ENCODE results near the gene BCOR.

The BCOR gene

GRCh38 chrX:40062525-40063155, 35.1 kb downstream of the BCOR start:
- TF ChIP-seq POLR2A (IDR thresholded peaks at IDR 0.05; ENCODE audit: low read depth, low read length): no peak
- TF ChIP-seq POU2F2 (IDR thresholded peaks at IDR 0.05; ENCODE audit: low read depth, low read length): no peak
- TF ChIP-seq SPI1 (IDR thresholded peaks at IDR 0.05; ENCODE audit: low read depth, low read length): no peak
- no peak for TF ChIP-seq TAF1 (IDR thresholded peaks at IDR 0.05; ENCODE audit: low read depth, low read length)

GRCh38 chrX:40061871-40062524, 35.8 kb downstream of the BCOR start:
- FAIRE-seq (no peak), DNase-seq (ENCODE audit: insufficient read length, low spot score) (no peak)
- TF ChIP-seq PAX5 (IDR thresholded peaks at IDR 0.05; ENCODE audit: insufficient read depth, low read length, severe bottlenecking) (no peak), SPI1 (IDR thresholded peaks at IDR 0.05; ENCODE audit: low read depth, low read length) (no peak), POU2F2 (IDR thresholded peaks at IDR 0.05; ENCODE audit: low read depth, low read length) (no peak), TAF1 (IDR thresholded peaks at IDR 0.05; ENCODE audit: low read depth, low read length) (no peak), POLR2AphosphoS5 (IDR thresholded peaks at IDR 0.05; ENCODE audit: low read depth, low read length) (no peak), POLR2A (IDR thresholded peaks at IDR 0.05; ENCODE audit: low read depth, low read length) (no peak)

More at GRCh38 chrX:40062525-40063155, 35.1 kb downstream of the BCOR start:
- no peak for DNase-seq (ENCODE audit: insufficient read length, low spot score)
- peak; percentile 33 for FAIRE-seq

GRCh38 chrX:40061005-40061404, 36.8 kb downstream of the BCOR start:
- no peak for TF ChIP-seq POLR2AphosphoS5 (IDR thresholded peaks at IDR 0.05; ENCODE audit: low read depth, low read length)
- TF ChIP-seq POU2F2 (IDR thresholded peaks at IDR 0.05; ENCODE audit: low read depth, low read length): no peak
- no peak for TF ChIP-seq SPI1 (IDR thresholded peaks at IDR 0.05; ENCODE audit: low read depth, low read length)
- TF ChIP-seq PAX5 (IDR thresholded peaks at IDR 0.05; ENCODE audit: insufficient read depth, low read length, severe bottlenecking): no peak
- TF ChIP-seq POLR2A (IDR thresholded peaks at IDR 0.05; ENCODE audit: low read depth, low read length): no peak
- no peak for TF ChIP-seq TAF1 (IDR thresholded peaks at IDR 0.05; ENCODE audit: low read depth, low read length)
- DNase-seq (ENCODE audit: insufficient read length, low spot score) (no peak), FAIRE-seq (no peak)

GRCh38 chrX:40060356-40060845, 37.4 kb downstream of the BCOR start:
- TF ChIP-seq PAX5 (IDR thresholded peaks at IDR 0.05; ENCODE audit: insufficient read depth, low read length, severe bottlenecking): no peak
- TF ChIP-seq SPI1 (IDR thresholded peaks at IDR 0.05; ENCODE audit: low read depth, low read length): no peak
- no peak for TF ChIP-seq POLR2A (IDR thresholded peaks at IDR 0.05; ENCODE audit: low read depth, low read length)
- no peak for TF ChIP-seq TAF1 (IDR thresholded peaks at IDR 0.05; ENCODE audit: low read depth, low read length)
- TF ChIP-seq POU2F2 (IDR thresholded peaks at IDR 0.05; ENCODE audit: low read depth, low read length): no peak
- no peak for TF ChIP-seq POLR2AphosphoS5 (IDR thresholded peaks at IDR 0.05; ENCODE audit: low read depth, low read length)
- DNase-seq (ENCODE audit: insufficient read length, low spot score): no peak
- no peak for FAIRE-seq

- no peak for DNase-seq (ENCODE audit: insufficient read length, low spot score)
- no peak for FAIRE-seq
Measured at GRCh38 chrX:40058719-40059118, 39.0 kb downstream of the BCOR start.

GRCh38 chrX:40057405-40057804, 40.4 kb downstream of the BCOR start:
- no peak for DNase-seq (ENCODE audit: insufficient read length, low spot score)
- FAIRE-seq: no peak
- TF ChIP-seq PAX5 (IDR thresholded peaks at IDR 0.05; ENCODE audit: insufficient read depth, low read length, severe bottlenecking) (no peak), POLR2A (IDR thresholded peaks at IDR 0.05; ENCODE audit: low read depth, low read length) (no peak), POU2F2 (IDR thresholded peaks at IDR 0.05; ENCODE audit: low read depth, low read length) (no peak), SPI1 (IDR thresholded peaks at IDR 0.05; ENCODE audit: low read depth, low read length) (no peak), TAF1 (IDR thresholded peaks at IDR 0.05; ENCODE audit: low read depth, low read length) (no peak), POLR2AphosphoS5 (IDR thresholded peaks at IDR 0.05; ENCODE audit: low read depth, low read length) (no peak)

More at GRCh38 chrX:40058719-40059118, 39.0 kb downstream of the BCOR start:
- TF ChIP-seq POLR2A (IDR thresholded peaks at IDR 0.05; ENCODE audit: low read depth, low read length) (no peak), SPI1 (IDR thresholded peaks at IDR 0.05; ENCODE audit: low read depth, low read length) (no peak), PAX5 (IDR thresholded peaks at IDR 0.05; ENCODE audit: insufficient read depth, low read length, severe bottlenecking) (no peak), TAF1 (IDR thresholded peaks at IDR 0.05; ENCODE audit: low read depth, low read length) (no peak), POU2F2 (IDR thresholded peaks at IDR 0.05; ENCODE audit: low read depth, low read length) (no peak), POLR2AphosphoS5 (IDR thresholded peaks at IDR 0.05; ENCODE audit: low read depth, low read length) (no peak)

- DNase-seq (ENCODE audit: insufficient read length, low spot score) (no peak), FAIRE-seq (no peak)
- no peak for TF ChIP-seq TAF1 (IDR thresholded peaks at IDR 0.05; ENCODE audit: low read depth, low read length)
- TF ChIP-seq SPI1 (IDR thresholded peaks at IDR 0.05; ENCODE audit: low read depth, low read length): no peak
- no peak for TF ChIP-seq POU2F2 (IDR thresholded peaks at IDR 0.05; ENCODE audit: low read depth, low read length)
- TF ChIP-seq POLR2AphosphoS5 (IDR thresholded peaks at IDR 0.05; ENCODE audit: low read depth, low read length): no peak
- no peak for TF ChIP-seq PAX5 (IDR thresholded peaks at IDR 0.05; ENCODE audit: insufficient read depth, low read length, severe bottlenecking)
- no peak for TF ChIP-seq POLR2A (IDR thresholded peaks at IDR 0.05; ENCODE audit: low read depth, low read length)
Measured at GRCh38 chrX:40056420-40056819, 41.3 kb downstream of the BCOR start.

GRCh38 chrX:40055495-40055894, 42.3 kb downstream of the BCOR start:
- DNase-seq (ENCODE audit: insufficient read length, low spot score) (no peak), FAIRE-seq (no peak)
- TF ChIP-seq TAF1 (IDR thresholded peaks at IDR 0.05; ENCODE audit: low read depth, low read length) (no peak), POLR2A (IDR thresholded peaks at IDR 0.05; ENCODE audit: low read depth, low read length) (no peak), POLR2AphosphoS5 (IDR thresholded peaks at IDR 0.05; ENCODE audit: low read depth, low read length) (no peak), PAX5 (IDR thresholded peaks at IDR 0.05; ENCODE audit: insufficient read depth, low read length, severe bottlenecking) (no peak)

- no peak for FAIRE-seq
- TF ChIP-seq POU2F2 (IDR thresholded peaks at IDR 0.05; ENCODE audit: low read depth, low read length): no peak
- TF ChIP-seq POLR2A (IDR thresholded peaks at IDR 0.05; ENCODE audit: low read depth, low read length): no peak
- no peak for TF ChIP-seq PAX5 (IDR thresholded peaks at IDR 0.05; ENCODE audit: insufficient read depth, low read length, severe bottlenecking)
- no peak for TF ChIP-seq SPI1 (IDR thresholded peaks at IDR 0.05; ENCODE audit: low read depth, low read length)
- no peak for TF ChIP-seq POLR2AphosphoS5 (IDR thresholded peaks at IDR 0.05; ENCODE audit: low read depth, low read length)
- TF ChIP-seq TAF1 (IDR thresholded peaks at IDR 0.05; ENCODE audit: low read depth, low read length): no peak
- DNase-seq (ENCODE audit: insufficient read length, low spot score): no peak
Measured at GRCh38 chrX:40054793-40055192, 43.0 kb downstream of the BCOR start.

Data from GM12891 (cell line).